Endothelial cell of umbilical vein (primary cell): Measurements from ENCODE around the gene ROCK2. TPM values are rescaled to one million over a fixed set of nuclear protein-coding genes. Genes with fewer than 3 reads are reported as not detected.

Experiments used
- BruUV-seq: library from RNA; stranded (reverse); fragments of 400-500 nt; replicated peaks from 2 replicates; lab custom pipeline; 2021; lab: Mats Ljungman, UMichigan
- CTCF ChIA-PET: fragments of 300-600, 350-600 bp; sonication (Branson Sonifier 250); formaldehyde crosslinking; loops from one replicate; lab custom pipeline; 2021; ENCODE audit warnings: antibody characterized with exemption, inconsistent platforms; lab: Charles Lee
- POLR2A ChIA-PET: fragments of 300-600, 350-600 bp; sonication (Branson Sonifier 250); formaldehyde crosslinking; loops from one replicate; lab custom pipeline; 2021; ENCODE audit warnings: antibody characterized with exemption, inconsistent platforms; lab: Charles Lee
- DNase-seq: peaks from one replicate; pipeline ENCODE4 v3.0.0-alpha.2; 2011; ENCODE audit warnings: low read depth, low spot score
- FAIRE-seq: peaks from 2 replicates; lab custom pipeline; 2011; peaks lifted over from hg19 to GRCh38; lab: Jason Lieb, UNC
- H2AFZ ChIP-seq: 2 replicates; pipeline ENCODE4 v1.6.0; 2012; ENCODE audit warnings: low read depth, low read length, control low read depth, inconsistent platforms
- H3K27ac ChIP-seq: 2 replicates; pipeline ENCODE4 v1.5.1; 2011; ENCODE audit warnings: low read depth, mild to moderate bottlenecking, control low read depth, low read length, moderate library complexity; ENCODE audit not compliant: insufficient read depth
- H3K27me3 ChIP-seq, 2 experiments: 2 replicates each; pipeline versions ENCODE4 v1.6.0 to v1.6.1; 2011; ENCODE audit warnings: low read length in 2 of 2, mixed read lengths in 1 of 2; ENCODE audit not compliant: control insufficient read depth in 2 of 2, insufficient read depth in 2 of 2
- H3K36me3 ChIP-seq, 2 experiments: 2 replicates in 1 of 2; 3 replicates in 1 of 2; pipeline ENCODE4 v1.5.1; 2011; ENCODE audit warnings: low read length in 2 of 2, mild to moderate bottlenecking in 1 of 2, moderate library complexity in 1 of 2; ENCODE audit not compliant: control insufficient read depth in 2 of 2, insufficient read depth in 2 of 2; ENCODE audit errors: extremely low read depth in 1 of 2
- H3K4me1 ChIP-seq: 3 replicates; pipeline ENCODE4 v1.5.1; 2011; ENCODE audit warnings: mild to moderate bottlenecking, low read length; ENCODE audit not compliant: control insufficient read depth, insufficient read depth; ENCODE audit errors: extremely low read depth
- H3K4me2 ChIP-seq: 2 replicates; pipeline ENCODE4 v1.6.1; 2011; ENCODE audit warnings: low read length, control low read depth, mixed read lengths; ENCODE audit not compliant: insufficient read depth
- H3K4me3 ChIP-seq, 3 experiments: fragments of 200-600 bp in 1 of 3; sonication (generic), shearing (Covaris generic) in 1 of 3; replicated peaks in 1 of 3; 2 replicates each; pipeline ENCODE4 v1.5.1; 2011 to 2016; ENCODE audit warnings: control low read depth in 3 of 3, low read length in 3 of 3, mild to moderate bottlenecking in 2 of 3, inconsistent platforms in 1 of 3, low read depth in 1 of 3, moderate library complexity in 1 of 3; ENCODE audit not compliant: insufficient read depth in 1 of 3
- H3K79me2 ChIP-seq: 2 replicates; pipeline ENCODE4 v1.6.0; 2012; ENCODE audit warnings: low read length, inconsistent platforms; ENCODE audit not compliant: control insufficient read depth, insufficient read depth
- H3K9ac ChIP-seq: replicated peaks from 2 replicates; pipeline ENCODE3; 2011; ENCODE audit warnings: low read length, control low read depth; ENCODE audit not compliant: insufficient read depth; ENCODE audit errors: extremely low read depth
- H3K9me1 ChIP-seq: replicated peaks from 3 replicates; pipeline ENCODE4 v1.6.0; 2011; ENCODE audit warnings: mild to moderate bottlenecking, low read length; ENCODE audit not compliant: control insufficient read depth, insufficient read depth; ENCODE audit errors: extremely low read depth
- H3K9me3 ChIP-seq: replicated peaks from 2 replicates; pipeline ENCODE4 v1.5.1; 2012; ENCODE audit warnings: low read length, inconsistent platforms; ENCODE audit not compliant: control insufficient read depth, insufficient read depth
- H4K20me1 ChIP-seq: replicated peaks from 2 replicates; pipeline ENCODE3; 2011; ENCODE audit warnings: mild to moderate bottlenecking, low read length; ENCODE audit not compliant: control insufficient read depth, insufficient read depth; ENCODE audit errors: extremely low read depth
- EZH2 ChIP-seq: IDR thresholded peaks from 2 replicates; pipeline ENCODE4 v1.6.1; 2012; ENCODE audit warnings: borderline replicate concordance, low read depth, mild to moderate bottlenecking, moderate library complexity, low read length, inconsistent platforms; ENCODE audit not compliant: severe bottlenecking
- FOS ChIP-seq: IDR thresholded peaks from 2 replicates; pipeline ENCODE4 v1.6.1; 2011; ENCODE audit warnings: mild to moderate bottlenecking, low read length, moderate library complexity, borderline replicate concordance; ENCODE audit not compliant: insufficient read depth
- GATA2 ChIP-seq: IDR thresholded peaks from 2 replicates; pipeline ENCODE4 v1.7.0; 2011; ENCODE audit warnings: low read depth, mild to moderate bottlenecking, moderate library complexity, mixed read lengths, low read length; ENCODE audit not compliant: insufficient read length, insufficient read depth
- JUN ChIP-seq: IDR thresholded peaks from 2 replicates; pipeline ENCODE4 v1.6.1; 2011; ENCODE audit warnings: borderline replicate concordance, low read depth; ENCODE audit not compliant: insufficient read length, insufficient read depth
- MYC ChIP-seq: IDR thresholded peaks from one replicate; pipeline ENCODE4 v1.6.1; 2011; ENCODE audit warnings: mild to moderate bottlenecking, low read depth, low read length
- POLR2A ChIP-seq: IDR thresholded peaks from 2 replicates; pipeline ENCODE4 v1.6.1; 2012; ENCODE audit warnings: low read depth, mild to moderate bottlenecking, control low read depth, low read length
- POLR2AphosphoS5 ChIP-seq: IDR thresholded peaks from 2 replicates; pipeline ENCODE4 v1.6.1; 2012; ENCODE audit warnings: low read depth, mild to moderate bottlenecking, control low read depth, low read length, moderate library complexity; ENCODE audit not compliant: insufficient read depth
- dilution Hi-C: fragments of 300-500 bp; cut with MboI; formaldehyde crosslinking; loops from one replicate; pipeline ENCODE4 v1.15.0; 2019; ENCODE audit warnings: low sequenced_read_pairs; ENCODE audit not compliant: extremely low pct_ligation_motif_present
- intact Hi-C: fragments of 100-400 bp; cut with micrococcal nuclease; formaldehyde crosslinking; loops from one replicate; pipeline ENCODE4 v1.10.0; 2022
- polyA plus RNA-seq, 4 experiments: library from polyadenylated mRNA; depleted of rRNA in 3 of 4; stranded (reverse) in 3 of 4; unstranded in 1 of 4; fragments of >200 nt; gene quantifications; 2 replicates each; pipeline versions ENCODE4 v1.2.1 to v1.2.3, GENCODE V29; 2011 to 2012; ENCODE audit warnings: missing spikeins in 1 of 4
- total RNA-seq: library from RNA; stranded (reverse); gene quantifications from 2 replicates; pipeline ENCODE4 v1.2.3, GENCODE V29; 2021
- TF ChIP-seq, protein P1 (sequence below): IDR thresholded peaks from 2 replicates; pipeline ENCODE4 v1.6.1; 2011; ENCODE audit not compliant: insufficient read depth, insufficient read length
- TF ChIP-seq, protein P2 (sequence below), 2 donors: IDR thresholded peaks; 1 replicate in 1 of 2; 2 replicates in 1 of 2; pipeline ENCODE4 v1.5.1; 2011; ENCODE audit warnings: low read length in 2 of 2, mild to moderate bottlenecking in 2 of 2, moderate library complexity in 2 of 2, control low read depth in 1 of 2, inconsistent platforms in 1 of 2, low read depth in 1 of 2; ENCODE audit not compliant: insufficient read depth in 1 of 2; ENCODE audit errors: extremely low read depth in 1 of 2

The ROCK2 gene
- total and polyA plus RNA-seq, 2 donors (not counting 3 experiments of a cell fraction or from before 2014, with no cell fraction given), result 5.2 to 56.5 TPM

DNA sequence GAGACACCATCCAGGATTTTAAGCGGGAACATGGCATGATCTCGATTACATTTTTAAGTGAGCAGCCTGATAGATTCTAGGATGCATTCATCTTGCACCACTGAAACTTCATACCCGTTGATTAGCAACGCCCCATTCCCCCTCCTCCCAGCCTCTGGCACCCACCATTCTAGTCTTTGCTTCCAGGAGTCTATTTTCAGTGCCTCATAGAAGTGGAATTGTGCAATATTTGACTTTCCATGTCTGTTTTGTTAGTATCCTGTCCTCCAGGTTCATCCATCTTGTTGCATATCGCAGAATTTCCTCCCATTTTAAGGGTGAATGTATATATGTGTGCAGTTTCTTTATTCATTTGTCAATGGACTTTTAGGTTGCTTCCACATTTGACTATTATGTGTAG lies 210.1 kb downstream of the ROCK2 start:
- Histone ChIP-seq H3K4me1 (peaks cover 15% of the 10 kb centered on the region), H3K79me2 (no peaks in the 10 kb centered on the region), H3K27ac (no peak overlapping the region), H3K4me2 (no peak overlapping the region), H3K9me3 (no peaks in the 10 kb centered on the region), H3K9me1 (no peaks in the 10 kb centered on the region), H2AFZ (no peak overlapping the region), H3K36me3 (no peaks in the 10 kb centered on the region), H3K27me3 (peaks cover 7 to 8% of the 10 kb centered on the region in 2 experiments), H3K9ac (no peak overlapping the region), H3K4me3 (no peak overlapping the region), H4K20me1 (no peaks in the 10 kb centered on the region)
- DNase-seq, result no peak
- no peak for TF ChIP-seq POLR2AphosphoS5
- TF ChIP-seq POLR2A, result no peak
- TF ChIP-seq FOS, result no peak
- TF ChIP-seq JUN, result no peak
- TF ChIP-seq MYC, result no peak
- TF ChIP-seq EZH2, result no peak
- TF ChIP-seq, protein P1, sequence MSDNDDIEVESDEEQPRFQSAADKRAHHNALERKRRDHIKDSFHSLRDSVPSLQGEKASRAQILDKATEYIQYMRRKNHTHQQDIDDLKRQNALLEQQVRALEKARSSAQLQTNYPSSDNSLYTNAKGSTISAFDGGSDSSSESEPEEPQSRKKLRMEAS, result no peak
- TF ChIP-seq, protein P2, sequence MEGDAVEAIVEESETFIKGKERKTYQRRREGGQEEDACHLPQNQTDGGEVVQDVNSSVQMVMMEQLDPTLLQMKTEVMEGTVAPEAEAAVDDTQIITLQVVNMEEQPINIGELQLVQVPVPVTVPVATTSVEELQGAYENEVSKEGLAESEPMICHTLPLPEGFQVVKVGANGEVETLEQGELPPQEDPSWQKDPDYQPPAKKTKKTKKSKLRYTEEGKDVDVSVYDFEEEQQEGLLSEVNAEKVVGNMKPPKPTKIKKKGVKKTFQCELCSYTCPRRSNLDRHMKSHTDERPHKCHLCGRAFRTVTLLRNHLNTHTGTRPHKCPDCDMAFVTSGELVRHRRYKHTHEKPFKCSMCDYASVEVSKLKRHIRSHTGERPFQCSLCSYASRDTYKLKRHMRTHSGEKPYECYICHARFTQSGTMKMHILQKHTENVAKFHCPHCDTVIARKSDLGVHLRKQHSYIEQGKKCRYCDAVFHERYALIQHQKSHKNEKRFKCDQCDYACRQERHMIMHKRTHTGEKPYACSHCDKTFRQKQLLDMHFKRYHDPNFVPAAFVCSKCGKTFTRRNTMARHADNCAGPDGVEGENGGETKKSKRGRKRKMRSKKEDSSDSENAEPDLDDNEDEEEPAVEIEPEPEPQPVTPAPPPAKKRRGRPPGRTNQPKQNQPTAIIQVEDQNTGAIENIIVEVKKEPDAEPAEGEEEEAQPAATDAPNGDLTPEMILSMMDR (IDR thresholded peaks at IDR 0.05; ENCODE audit: extremely low read depth in 1 of 2, insufficient read depth in 1 of 2, low read depth in 1 of 2, low read length in 2 of 2), result no peak
- no peak for TF ChIP-seq GATA2
- intact Hi-C loops, result loop anchor here (10.0 kb wide), 1 partner anchor 610 kb away; the partner anchor contains the start of gene LPIN1
- no TSS peak for BruUV-seq
- FAIRE-seq, result no peak
- dilution Hi-C loops, result no loop called here
- ChIA-PET POLR2A (no interaction called here), CTCF (interaction anchor here (0.7 to 22.0 kb wide), 7 partner anchors 271 to 449 kb away, joined by 3 to 738 read pairs (median 162); no protein-coding TSS in a partner anchor)
